HG02571 (cell line): ENCODE data around the gene LCE3D.
"Not testable (repeated sequence)": the region's sequence is repeated elsewhere in the genome, so short reads cannot be mapped to it uniquely, and the experiment has no call there.

Source experiments
- ATAC-seq: cut with Tn5 transposase; IDR thresholded peaks from one replicate; pipeline ENCODE4 v1.9.1; 2021; ENCODE audit warnings: mild to moderate bottlenecking, moderate library complexity; ENCODE audit not compliant: unreplicated experiment

The LCE3D gene

GRCh38 chr1:152580433-152580832, at the start of gene LCE3D:
TSS of gene LCE3D (minus strand) at chr1:152580516. CDS start at chr1:152579936, 580 bp downstream.
- ATAC-seq: no peak

- ATAC-seq: no peak
Observed at GRCh38 chr1:152626744-152627143, 46.4 kb upstream of the LCE3D start.

GRCh38 chr1:152623203-152623844, 43.0 kb upstream of the LCE3D start:
- no peak for ATAC-seq

- no peak for ATAC-seq
Observed at GRCh38 chr1:152622803-152623202, 42.5 kb upstream of the LCE3D start, which contains the start of gene LCE3A. TSS of gene LCE3A (minus strand) at chr1:152623103. CDS start at chr1:152623103, 0 bp downstream.

- ATAC-seq: no peak
Observed at GRCh38 chr1:152621993-152622392, 41.7 kb upstream of the LCE3D start.

GRCh38 chr1:152613511-152613910, 33.2 kb upstream of the LCE3D start, which contains the start of gene LCE3B:
TSS of gene LCE3B (plus strand) at chr1:152613811. CDS start at chr1:152613811, 0 bp downstream.
- ATAC-seq: no peak

- ATAC-seq: no peak
Observed at GRCh38 chr1:152599934-152600333, 19.6 kb upstream of the LCE3D start, which contains the start of gene LCE3C. TSS of gene LCE3C (plus strand) at chr1:152600234. CDS start at chr1:152600732, 498 bp downstream.

GRCh38 chr1:152596986-152597385, 16.7 kb upstream of the LCE3D start:
- ATAC-seq: no peak

- no peak for ATAC-seq
Observed at GRCh38 chr1:152585586-152585985, 5.3 kb upstream of the LCE3D start.

GRCh38 chr1:152582647-152583046, 2.3 kb upstream of the LCE3D start:
- ATAC-seq: no peak

GRCh38 chr1:152579526-152579925, 790 bp downstream of the LCE3D start:
- ATAC-seq: not testable (repeated sequence)

- ATAC-seq: no peak
Observed at GRCh38 chr1:152577168-152577567, 3.1 kb downstream of the LCE3D start.

GRCh38 chr1:152566681-152567080, 13.6 kb downstream of the LCE3D start, which contains the start of gene LCE3E:
TSS of gene LCE3E (minus strand) at chr1:152566780. CDS start at chr1:152566208, 572 bp downstream.
- ATAC-seq: no peak

GRCh38 chr1:152565535-152566215, 14.6 kb downstream of the LCE3D start:
- ATAC-seq: no peak

GRCh38 chr1:152565115-152565514, 15.2 kb downstream of the LCE3D start:
- ATAC-seq: no peak

GRCh38 chr1:152548358-152548757, 32.0 kb downstream of the LCE3D start:
- ATAC-seq: not testable (repeated sequence)

GRCh38 chr1:152546704-152547103, 33.6 kb downstream of the LCE3D start:
- no peak for ATAC-seq

GRCh38 chr1:152543820-152544219, 36.5 kb downstream of the LCE3D start:
- no peak for ATAC-seq

GRCh38 chr1:152539901-152540300, 40.4 kb downstream of the LCE3D start:
- no peak for ATAC-seq

GRCh38 chr1:152537496-152537895, 42.8 kb downstream of the LCE3D start:
- ATAC-seq: no peak

GRCh38 chr1:152535774-152536173, 44.5 kb downstream of the LCE3D start:
- no peak for ATAC-seq

- ATAC-seq: no peak
Observed at GRCh38 chr1:152533327-152533938, 46.9 kb downstream of the LCE3D start.
